DOHH2 (cell line): ENCODE results near the gene SLC10A3.

Source experiments
- H3F3A ChIP-seq: fragments of 200-600 bp; sonication (generic), shearing (Covaris generic); 2 replicates; pipeline ENCODE4 v1.6.0; 2016; ENCODE audit warnings: antibody characterized with exemption, mild to moderate bottlenecking; ENCODE audit not compliant: control insufficient read depth, insufficient read depth
- H3K27ac ChIP-seq: fragments of 200-600 bp; sonication (generic); 2 replicates; pipeline ENCODE4 v1.5.1; 2014; ENCODE audit warnings: low read depth, mild to moderate bottlenecking, low read length, moderate library complexity
- H3K27me3 ChIP-seq: fragments of 200-600 bp; sonication (generic); 2 replicates; pipeline ENCODE4 v1.6.1; 2014; ENCODE audit warnings: mild to moderate bottlenecking, low read length, mixed read lengths; ENCODE audit not compliant: control insufficient read depth
- H3K36me3 ChIP-seq: fragments of 200-600 bp; sonication (generic); 2 replicates; pipeline ENCODE4 v1.6.1; 2014; ENCODE audit warnings: mild to moderate bottlenecking, low read length, moderate library complexity, mixed read lengths; ENCODE audit not compliant: control insufficient read depth
- H3K4me1 ChIP-seq: fragments of 200-600 bp; sonication (generic); 2 replicates; pipeline ENCODE4 v1.6.1; 2014; ENCODE audit warnings: mild to moderate bottlenecking, low read length, mixed read lengths; ENCODE audit not compliant: control insufficient read depth
- H3K4me2 ChIP-seq: fragments of 200-600 bp; sonication (generic); 2 replicates; pipeline ENCODE4 v1.6.0; 2014; ENCODE audit warnings: mild to moderate bottlenecking, low read length, moderate library complexity
- H3K4me3 ChIP-seq: fragments of 200-600 bp; sonication (generic); 2 replicates; pipeline ENCODE4 v1.5.1; 2014; ENCODE audit warnings: mild to moderate bottlenecking, low read length, mixed read lengths
- H3K79me2 ChIP-seq: fragments of 200-600 bp; sonication (generic); 2 replicates; pipeline ENCODE4 v1.6.1; 2014; ENCODE audit warnings: mild to moderate bottlenecking, low read length, mixed read lengths; ENCODE audit not compliant: control insufficient read depth
- H3K9me2 ChIP-seq: fragments of 200-600 bp; sonication (generic); replicated peaks from 2 replicates; pipeline ENCODE4 v1.6.1; 2014; ENCODE audit warnings: mild to moderate bottlenecking, low read length, mixed read lengths; ENCODE audit not compliant: control insufficient read depth
- H3K9me3 ChIP-seq: fragments of 200-600 bp; sonication (generic); 2 replicates; pipeline ENCODE4 v1.6.1; 2014; ENCODE audit warnings: antibody characterized with exemption, low read length, mixed read lengths; ENCODE audit not compliant: control insufficient read depth, insufficient read depth
- H4K20me1 ChIP-seq: fragments of 200-600 bp; sonication (generic); 2 replicates; pipeline ENCODE4 v1.6.0; 2014; ENCODE audit warnings: low read depth, mild to moderate bottlenecking, antibody characterized with exemption, low read length, moderate library complexity; ENCODE audit not compliant: control insufficient read depth, insufficient read depth
- EZH2phosphoT487 ChIP-seq: fragments of 200-600 bp; sonication (generic); IDR thresholded peaks from 2 replicates; pipeline ENCODE4 v1.6.1; 2017; ENCODE audit warnings: borderline replicate concordance, mild to moderate bottlenecking, antibody characterized with exemption, low read length, moderate library complexity, mixed read lengths
- TF ChIP-seq, protein P1 (sequence below): fragments of 200-600 bp; sonication (generic); IDR thresholded peaks from one replicate; pipeline ENCODE4 v1.5.1; 2014; ENCODE audit warnings: antibody characterized with exemption, mild to moderate bottlenecking, low read depth, low read length; ENCODE audit not compliant: poor library complexity, severe bottlenecking

The SLC10A3 gene

DNA sequence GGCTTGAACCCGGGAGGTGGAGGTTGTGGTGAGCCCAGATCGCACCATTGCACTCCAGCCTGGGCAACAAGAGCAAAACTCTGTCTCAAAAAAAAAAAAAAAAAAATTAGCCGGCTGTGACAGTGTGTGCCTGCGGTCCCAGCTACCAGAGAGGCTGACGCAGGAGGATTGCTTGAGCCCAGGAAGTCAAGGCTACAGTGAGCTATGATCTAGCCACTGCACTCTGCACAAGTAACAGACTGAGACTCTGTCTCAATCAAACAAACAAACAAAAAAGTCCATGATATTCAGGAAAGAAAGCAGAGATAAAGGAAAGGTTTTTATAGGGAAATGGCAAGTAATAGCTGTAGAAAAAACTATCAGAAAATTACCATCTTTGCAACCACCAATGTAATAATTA is 9.2 kb downstream of the SLC10A3 start:
- H3K4me1 ChIP-seq: peaks cover 61% of the 10 kb centered on the region
- peak overlapping the region; percentile 61 for H3K4me2 ChIP-seq
- TF ChIP-seq, protein P1, sequence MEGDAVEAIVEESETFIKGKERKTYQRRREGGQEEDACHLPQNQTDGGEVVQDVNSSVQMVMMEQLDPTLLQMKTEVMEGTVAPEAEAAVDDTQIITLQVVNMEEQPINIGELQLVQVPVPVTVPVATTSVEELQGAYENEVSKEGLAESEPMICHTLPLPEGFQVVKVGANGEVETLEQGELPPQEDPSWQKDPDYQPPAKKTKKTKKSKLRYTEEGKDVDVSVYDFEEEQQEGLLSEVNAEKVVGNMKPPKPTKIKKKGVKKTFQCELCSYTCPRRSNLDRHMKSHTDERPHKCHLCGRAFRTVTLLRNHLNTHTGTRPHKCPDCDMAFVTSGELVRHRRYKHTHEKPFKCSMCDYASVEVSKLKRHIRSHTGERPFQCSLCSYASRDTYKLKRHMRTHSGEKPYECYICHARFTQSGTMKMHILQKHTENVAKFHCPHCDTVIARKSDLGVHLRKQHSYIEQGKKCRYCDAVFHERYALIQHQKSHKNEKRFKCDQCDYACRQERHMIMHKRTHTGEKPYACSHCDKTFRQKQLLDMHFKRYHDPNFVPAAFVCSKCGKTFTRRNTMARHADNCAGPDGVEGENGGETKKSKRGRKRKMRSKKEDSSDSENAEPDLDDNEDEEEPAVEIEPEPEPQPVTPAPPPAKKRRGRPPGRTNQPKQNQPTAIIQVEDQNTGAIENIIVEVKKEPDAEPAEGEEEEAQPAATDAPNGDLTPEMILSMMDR: no peak
- no peak for TF ChIP-seq EZH2phosphoT487

DNA sequence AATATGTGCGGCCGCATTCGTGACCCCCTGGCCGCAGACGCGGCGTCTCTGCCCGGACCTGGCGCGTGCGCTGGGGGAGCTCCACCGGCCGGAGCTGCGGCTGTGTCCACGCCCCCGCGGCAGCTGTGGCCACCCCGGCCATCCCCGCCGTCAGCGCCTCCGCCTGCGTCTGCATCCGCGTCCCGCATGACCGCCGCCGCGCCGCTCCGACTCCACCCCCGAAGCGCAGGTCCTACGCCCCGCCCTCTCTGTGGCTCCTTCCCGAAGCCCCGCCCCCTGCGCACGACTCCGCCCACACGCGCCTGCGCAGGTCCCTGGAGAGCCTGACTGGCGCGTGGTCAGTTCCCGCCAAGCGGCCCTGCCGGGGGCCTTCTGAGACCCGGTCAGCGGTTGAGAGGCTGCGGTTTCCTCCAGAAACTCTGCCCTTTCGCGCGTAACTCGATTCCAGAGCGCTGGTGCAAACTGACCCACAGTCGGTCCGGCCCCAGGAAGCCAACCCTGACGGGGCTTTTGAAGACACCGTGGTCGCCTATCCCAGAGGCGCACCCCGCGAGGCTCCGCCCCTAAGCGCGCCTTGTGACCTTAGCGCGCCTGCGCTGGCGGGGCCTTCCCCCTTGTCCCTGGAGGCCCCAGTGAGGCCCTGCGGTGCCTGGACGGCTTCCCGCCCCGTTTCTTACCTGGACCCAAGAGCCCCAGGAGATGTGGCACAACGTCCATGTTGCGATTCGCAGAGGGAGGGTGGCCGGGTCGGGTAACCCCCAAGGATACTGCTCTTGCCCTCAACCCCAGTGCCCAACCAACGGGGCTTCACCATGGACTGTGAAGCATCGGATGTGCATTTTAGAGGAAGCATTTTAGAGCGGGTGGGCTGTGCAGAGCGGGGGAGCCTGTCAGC is 11.5 kb downstream of the SLC10A3 start, which contains the start of gene LAGE3:
LAGE3 (minus strand) TSS at position 554 of the 895 bp plus-strand sequence; CDS start at position 188, 366 bp downstream.
- H3K4me2 ChIP-seq: peak within 1 kb of the TSS; percentile 94
- peaks cover 43% of the 10 kb centered on the region for H3K4me1 ChIP-seq
- H3F3A ChIP-seq: peaks cover 2% of the 10 kb centered on the region
- TF ChIP-seq, protein P1: no peak
- TF ChIP-seq EZH2phosphoT487: no peak
- H3K27me3 ChIP-seq: no peaks in the 10 kb centered on the region
- H3K79me2 ChIP-seq: peaks cover 9% of the 10 kb centered on the region
- no peaks in the 10 kb centered on the region for H3K9me3 ChIP-seq
- H3K27ac ChIP-seq: peak within 1 kb of the TSS; percentile 73
- peaks cover 8% of the 10 kb centered on the region for H3K36me3 ChIP-seq
- H3K4me3 ChIP-seq: peak within 1 kb of the TSS; percentile 81
- no peaks in the 10 kb centered on the region for H3K9me2 ChIP-seq
- no peaks in the 10 kb centered on the region for H4K20me1 ChIP-seq

More for the DNA sequence above, 9.2 kb downstream of the SLC10A3 start:
- Histone ChIP-seq H3K79me2 (peaks cover 31% of the 10 kb centered on the region), H3K27ac (peak overlapping the region; percentile 54), H3K9me2 (no peaks in the 10 kb centered on the region), H3F3A (peaks cover 2% of the 10 kb centered on the region), H3K36me3 (peaks cover 26% of the 10 kb centered on the region), H3K27me3 (no peaks in the 10 kb centered on the region), H3K4me3 (no peak overlapping the region), H4K20me1 (no peaks in the 10 kb centered on the region), H3K9me3 (no peaks in the 10 kb centered on the region)

DNA sequence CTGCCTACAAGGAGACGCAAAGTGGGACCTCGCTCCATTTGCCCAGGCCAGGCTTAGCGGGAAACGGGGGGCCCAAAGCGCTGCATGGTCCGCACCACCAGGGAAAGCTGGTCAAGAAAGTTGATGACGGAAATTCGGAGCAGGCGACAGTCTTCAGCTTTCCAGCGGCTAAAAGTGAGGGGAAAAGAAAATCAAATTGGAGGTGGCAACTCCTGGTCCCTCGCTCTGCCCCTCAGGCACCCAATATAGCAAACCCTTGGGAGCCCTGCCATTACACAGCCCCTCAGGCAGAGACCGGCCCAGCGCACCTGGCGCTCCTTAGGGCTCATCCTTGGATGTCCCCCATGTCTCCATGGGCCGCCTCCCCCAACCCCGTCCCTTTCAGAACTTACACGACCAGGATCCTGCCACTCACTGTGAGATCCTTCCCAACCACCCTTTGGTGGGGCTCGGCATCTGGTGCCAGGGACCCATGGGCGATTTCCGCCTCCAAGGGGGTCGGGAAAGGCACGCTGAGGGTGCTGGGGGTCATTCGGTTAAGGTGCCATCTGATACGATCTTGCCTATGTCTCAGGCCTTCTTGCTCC is 12.4 kb downstream of the SLC10A3 start:
- Histone ChIP-seq H3F3A (peaks cover 2% of the 10 kb centered on the region), H3K9me2 (no peaks in the 10 kb centered on the region), H3K27me3 (no peaks in the 10 kb centered on the region), H4K20me1 (no peaks in the 10 kb centered on the region), H3K4me1 (peaks cover 42% of the 10 kb centered on the region), H3K79me2 (peaks cover 8% of the 10 kb centered on the region), H3K4me2 (peak overlapping the region; percentile 94), H3K9me3 (no peaks in the 10 kb centered on the region), H3K27ac (no peak overlapping the region), H3K4me3 (peak overlapping the region; percentile 81), H3K36me3 (no peaks in the 10 kb centered on the region)
- no peak for TF ChIP-seq EZH2phosphoT487
- TF ChIP-seq, protein P1: no peak
